ENCODE measurements around the gene ARHGEF16.

The ARHGEF16 gene

DNA sequence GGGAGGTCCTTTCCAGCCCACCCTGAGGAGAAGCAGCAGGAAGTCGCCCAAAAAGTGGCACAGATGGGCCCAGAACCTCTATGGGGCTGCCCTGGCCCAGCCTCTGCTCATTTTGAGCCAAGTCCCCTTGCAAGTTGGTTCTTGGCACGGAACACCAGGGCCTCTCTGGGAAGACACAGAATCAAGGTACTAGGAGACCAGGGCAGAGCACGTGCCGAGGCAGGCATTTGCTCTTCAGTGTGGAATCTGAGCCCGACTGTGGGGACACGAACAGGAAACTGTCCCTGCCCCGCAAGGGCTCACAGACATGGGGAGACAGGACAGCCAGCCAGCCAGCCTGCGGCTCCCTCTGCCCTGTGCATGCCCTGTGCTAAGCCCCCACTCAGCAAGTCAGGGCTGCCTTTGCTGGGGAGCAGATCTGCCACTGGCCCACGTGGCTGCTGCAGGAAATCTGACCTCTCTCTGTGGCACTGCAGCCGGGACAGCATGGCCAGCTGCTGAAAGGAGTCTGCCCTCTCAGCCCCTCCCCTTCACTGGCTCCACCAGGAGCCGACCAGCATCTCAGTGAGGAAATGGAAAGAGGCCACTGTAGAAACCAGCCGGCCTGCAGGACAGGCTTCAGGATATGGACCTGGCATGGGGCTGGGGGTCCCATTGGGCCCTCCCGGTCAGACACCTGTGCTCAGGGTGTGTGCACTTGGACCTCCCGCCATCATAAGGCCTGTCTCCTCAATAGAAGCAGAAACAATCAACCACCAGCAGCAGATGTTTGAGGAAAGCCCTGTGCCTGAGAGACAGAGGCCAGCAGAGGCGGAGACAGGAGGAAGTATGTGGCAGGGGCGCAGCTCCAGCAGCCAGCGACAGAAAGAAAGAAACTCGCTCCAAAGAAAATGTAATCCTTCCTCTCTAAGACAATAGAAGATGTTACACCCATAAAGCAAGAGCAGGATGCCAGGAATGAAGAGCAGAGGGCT is 3.7 kb downstream of the ARHGEF16 start:
- DNase-seq, result no peak

- no peak for DNase-seq
These were observed 4.8 kb downstream of the ARHGEF16 start for GRCh38 chr1:3459051-3459908.

DNA sequence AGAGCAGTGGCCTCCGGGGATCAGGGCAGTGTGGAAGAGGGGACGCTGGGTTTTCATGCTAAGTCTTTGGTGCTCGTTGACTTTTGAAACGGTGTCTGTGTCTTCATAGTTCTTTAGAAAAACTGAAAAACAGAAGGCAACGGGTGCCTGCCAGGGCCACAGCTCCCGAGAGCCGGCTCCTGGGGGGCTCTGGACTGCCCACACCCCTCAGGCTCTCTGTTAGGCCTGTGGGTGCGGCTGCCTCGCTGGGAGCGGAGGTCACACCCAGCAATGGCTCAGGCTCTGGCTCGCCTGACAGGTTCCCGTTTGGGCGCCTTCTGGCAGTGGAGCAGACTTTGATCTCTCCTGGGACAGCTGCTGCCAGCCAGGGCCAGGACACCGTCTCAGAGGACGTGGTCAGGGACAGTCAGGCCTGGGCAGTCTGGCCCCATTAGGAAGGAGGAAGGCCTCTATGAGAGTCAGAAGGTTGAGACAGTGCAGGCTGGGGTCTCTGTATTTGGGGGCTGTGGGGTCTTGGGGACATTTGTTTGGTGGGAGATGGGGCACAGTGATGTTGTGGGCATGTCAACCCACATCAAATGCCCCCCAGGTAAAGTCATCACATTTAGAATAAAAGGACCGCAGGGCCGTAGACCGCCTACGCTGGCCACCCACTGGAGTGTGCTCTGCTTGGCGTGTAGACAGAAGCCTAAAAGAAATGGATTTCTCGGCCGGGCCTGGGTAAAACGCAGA is 5.6 kb downstream of the ARHGEF16 start:
- DNase-seq, result no peak

DNA sequence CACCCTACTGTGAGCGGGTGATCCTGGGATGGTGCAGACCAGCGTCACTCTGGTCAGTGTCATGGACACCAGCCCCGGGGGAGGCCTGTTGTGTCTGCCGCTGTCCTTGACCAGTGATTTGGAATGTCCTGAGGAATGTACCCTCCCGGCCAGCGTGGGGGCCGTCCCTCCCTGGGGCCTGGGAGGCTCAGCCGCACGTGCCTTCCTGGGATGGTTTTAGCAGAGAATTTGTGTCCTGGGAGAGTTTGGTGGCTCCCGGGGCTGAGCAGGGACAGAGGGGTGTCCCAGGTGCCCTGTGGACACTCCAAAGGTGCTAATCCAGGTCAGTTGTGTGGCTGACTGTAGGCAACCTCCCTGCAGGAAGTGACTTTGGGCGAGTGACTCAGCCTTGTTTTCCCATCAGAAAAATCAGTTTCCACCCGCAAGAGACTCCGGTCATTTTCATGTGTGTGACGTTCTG is 6.2 kb downstream of the ARHGEF16 start:
- DNase-seq, result no peak

DNA sequence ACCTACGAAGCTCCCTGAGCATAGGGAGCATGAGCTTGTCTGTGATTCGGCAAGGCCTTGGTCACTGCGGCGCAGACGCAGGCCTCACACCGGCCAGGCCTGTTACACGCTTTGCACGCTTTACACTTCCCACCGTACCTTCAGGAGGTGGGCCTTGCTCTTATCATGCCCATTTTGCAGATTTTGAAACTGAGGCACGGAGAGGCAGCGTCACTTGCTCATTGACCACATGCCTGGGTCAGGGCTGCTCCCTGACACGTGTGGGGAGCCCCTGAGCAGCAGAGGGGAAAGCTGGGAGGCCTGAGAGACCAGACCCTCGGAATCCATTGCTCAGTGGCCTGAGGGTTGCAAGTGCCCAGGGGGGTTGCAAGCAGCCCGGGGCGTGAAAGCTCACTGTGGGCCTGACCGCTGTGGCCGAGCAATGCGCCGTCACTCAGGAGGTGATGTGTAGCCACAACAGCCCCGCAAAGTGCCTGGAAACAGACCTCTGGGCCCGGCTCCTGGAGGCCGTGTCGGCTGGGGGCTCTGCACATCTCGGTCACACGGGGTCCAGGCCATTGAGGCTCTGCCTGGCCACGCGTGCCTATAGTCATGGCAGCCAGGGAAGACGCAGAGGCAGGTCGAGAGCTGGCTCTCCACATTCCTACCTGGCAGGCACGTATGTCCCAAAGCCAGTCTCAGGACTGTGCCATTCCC is 6.9 kb downstream of the ARHGEF16 start:
- no peak for DNase-seq

- no peak for DNase-seq
These were observed 7.4 kb downstream of the ARHGEF16 start for GRCh38 chr1:3461934-3462275.

GRCh38 chr1:3462356-3463012 is 8.0 kb downstream of the ARHGEF16 start:
- no peak for DNase-seq

DNA sequence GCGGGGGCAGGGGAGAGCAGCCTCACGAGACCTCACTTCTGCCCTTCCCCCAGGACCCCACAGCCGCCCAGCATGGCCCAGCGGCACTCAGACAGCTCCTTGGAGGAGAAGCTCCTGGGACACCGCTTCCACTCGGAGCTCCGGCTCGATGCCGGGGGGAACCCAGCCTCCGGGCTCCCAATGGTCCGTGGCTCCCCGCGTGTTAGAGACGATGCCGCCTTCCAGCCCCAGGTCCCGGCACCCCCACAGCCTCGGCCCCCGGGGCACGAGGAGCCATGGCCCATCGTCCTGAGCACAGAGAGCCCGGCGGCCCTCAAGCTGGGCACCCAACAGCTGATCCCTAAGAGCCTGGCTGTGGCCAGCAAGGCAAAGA is 8.5 kb downstream of the ARHGEF16 start:
- no peak for DNase-seq

DNA sequence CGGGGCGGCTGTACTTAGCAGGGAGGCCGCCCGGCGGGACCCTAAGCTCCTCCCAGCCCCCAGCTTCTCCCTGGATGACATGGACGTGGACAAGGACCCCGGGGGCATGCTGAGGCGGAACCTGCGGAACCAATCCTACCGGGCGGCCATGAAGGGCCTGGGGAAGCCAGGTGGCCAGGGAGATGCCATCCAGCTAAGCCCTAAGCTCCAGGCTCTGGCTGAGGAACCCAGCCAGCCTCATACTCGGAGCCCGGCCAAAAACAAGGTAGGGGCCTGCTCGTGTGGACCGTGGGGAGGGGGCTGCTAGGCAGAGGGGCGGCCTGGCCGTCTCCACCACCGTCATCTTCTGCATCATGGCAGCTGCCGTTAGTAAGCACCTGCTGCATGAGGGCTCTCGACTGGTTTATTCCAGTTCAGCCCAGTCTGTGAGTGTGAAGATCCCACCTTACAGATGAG is 9.0 kb downstream of the ARHGEF16 start:
- no peak for DNase-seq

DNA sequence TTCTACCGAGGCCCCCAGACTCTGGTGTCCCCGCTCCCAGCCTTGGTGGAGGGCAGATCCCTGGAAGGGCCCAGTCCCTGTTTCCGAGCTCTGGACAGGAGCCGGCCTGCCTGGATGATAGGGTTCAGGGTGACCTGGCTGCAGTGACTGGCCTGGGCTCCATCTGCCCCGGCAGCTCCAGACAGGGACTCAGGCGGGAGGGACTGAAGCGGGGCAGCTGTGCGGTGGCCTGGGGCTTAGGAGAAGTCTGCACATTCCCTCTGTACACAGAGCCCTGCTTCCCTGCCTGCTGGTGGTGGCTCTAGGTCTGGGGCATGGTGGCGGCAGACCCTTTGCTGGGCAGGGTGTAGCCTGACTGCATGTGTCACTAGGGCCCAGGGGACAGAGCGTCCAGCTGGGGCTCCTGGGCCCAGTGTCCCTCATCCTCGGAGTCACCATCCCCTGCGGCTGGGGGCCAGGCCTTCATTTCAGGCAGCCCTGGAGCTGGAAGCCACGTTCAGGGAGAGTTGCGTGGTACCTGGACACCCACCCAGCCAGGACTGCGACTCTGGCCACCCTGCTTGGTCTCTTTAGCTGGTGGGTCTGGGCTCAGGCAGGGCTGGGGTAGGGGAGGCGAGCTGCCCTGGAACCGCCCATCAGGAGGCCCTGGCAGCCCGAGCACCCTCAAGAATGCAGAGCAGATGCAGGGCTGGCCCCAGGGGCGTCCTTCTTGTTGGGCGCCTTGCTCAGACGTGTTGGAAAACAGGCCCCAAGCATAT is 9.6 kb downstream of the ARHGEF16 start:
- DNase-seq, result no peak

GRCh38 chr1:3464649-3465025 is 10.2 kb downstream of the ARHGEF16 start:
- no peak for DNase-seq

GRCh38 chr1:3465091-3465934 is 10.8 kb downstream of the ARHGEF16 start:
- DNase-seq, result no peak

DNA sequence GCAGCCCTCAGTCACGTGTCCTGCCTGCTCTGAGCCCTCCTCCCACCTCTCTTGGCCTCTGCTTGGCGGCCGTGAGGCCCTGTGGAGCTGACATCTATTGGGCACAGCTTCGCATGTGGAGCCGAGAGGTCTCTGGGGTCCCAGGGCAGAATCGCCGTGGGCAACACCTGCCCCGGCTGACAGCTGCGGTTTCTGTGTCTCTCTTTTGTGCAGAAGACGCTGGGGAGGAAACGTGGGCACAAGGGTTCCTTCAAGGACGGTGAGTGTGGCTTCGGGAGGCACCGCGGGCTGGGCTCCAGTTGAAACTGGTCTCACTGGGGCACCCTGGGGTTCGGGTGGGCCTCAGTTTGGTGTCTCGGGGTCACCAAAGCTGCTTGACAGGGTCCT is 11.5 kb downstream of the ARHGEF16 start:
- DNase-seq, result no peak

DNA sequence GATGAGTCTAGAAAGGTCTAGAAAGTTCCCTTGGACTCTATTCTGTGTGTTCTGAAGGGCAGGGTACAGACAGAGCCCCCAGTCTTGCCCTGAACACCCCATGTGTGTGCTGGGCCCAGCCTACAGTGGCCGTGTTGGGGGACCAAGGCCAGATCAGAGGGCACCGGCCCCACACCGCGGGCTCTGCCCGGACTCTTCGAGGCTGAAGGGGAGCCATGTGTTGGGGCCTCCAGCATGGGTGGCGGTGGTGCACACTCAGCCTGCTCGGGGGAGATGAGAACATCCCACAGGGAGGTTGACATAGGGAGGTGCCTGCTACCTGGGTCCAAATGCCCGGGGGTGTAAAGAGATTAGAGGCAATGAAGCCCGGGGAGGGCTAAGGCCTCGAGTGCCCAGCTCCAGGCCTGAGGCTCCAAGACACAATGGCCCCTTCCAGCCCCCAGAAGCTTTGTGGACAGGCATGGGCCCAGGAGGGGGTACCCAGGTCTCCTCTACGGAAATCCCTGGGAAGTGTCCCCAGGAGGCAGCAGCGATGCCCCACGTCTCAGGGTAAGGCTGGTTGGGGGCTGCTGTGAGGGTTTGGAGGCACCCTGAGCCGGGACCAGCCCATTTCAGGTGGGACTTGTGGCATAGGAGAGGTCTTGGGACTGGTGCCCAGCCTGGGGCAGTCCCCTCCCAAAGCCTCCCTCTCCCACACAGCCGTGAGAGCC is 12.1 kb downstream of the ARHGEF16 start:
- no peak for DNase-seq

GRCh38 chr1:3467096-3468036 is 12.9 kb downstream of the ARHGEF16 start:
- no peak for DNase-seq

GRCh38 chr1:3468236-3469103 is 14.0 kb downstream of the ARHGEF16 start:
- DNase-seq, result no peak

All from hematopoietic multipotent progenitor cell treated with erythropoietin and hydrocortisone succinate and interleukin-3 and kit ligand, for 6 days (in vitro differentiated cells).